Sigmoid colon (tissue), 4 donors: Measurements from ENCODE around the gene PXDN.

ENCODE experiments used
- EP300 ChIP-seq, 4 donors: sonication (generic); formaldehyde crosslinking; IDR thresholded peaks; one replicate each; pipeline ENCODE4 v1.6.1; 2017; ENCODE audit warnings: antibody characterized with exemption in 4 of 4
- POLR2A ChIP-seq, 2 donors: fragments of 450-650 bp; IDR thresholded peaks; one replicate each; pipeline ENCODE4 v1.6.1; 2016; ENCODE audit warnings: antibody characterized with exemption in 2 of 2, mild to moderate bottlenecking in 2 of 2, moderate library complexity in 2 of 2
- POLR2AphosphoS5 ChIP-seq, 4 donors: sonication (generic); formaldehyde crosslinking; IDR thresholded peaks; one replicate each; pipeline ENCODE4 v1.6.1; 2017; ENCODE audit warnings: antibody characterized with exemption in 4 of 4
- TF ChIP-seq, protein P1 (sequence below), 4 experiments: fragments of 450-650 bp in 3 of 4; fragments of 200-600 bp in 1 of 4; IDR thresholded peaks; one replicate each; pipeline ENCODE4 v1.5.1; 2016 to 2019; ENCODE audit warnings: antibody characterized with exemption in 4 of 4, mild to moderate bottlenecking in 3 of 4, moderate library complexity in 2 of 4

DNA sequence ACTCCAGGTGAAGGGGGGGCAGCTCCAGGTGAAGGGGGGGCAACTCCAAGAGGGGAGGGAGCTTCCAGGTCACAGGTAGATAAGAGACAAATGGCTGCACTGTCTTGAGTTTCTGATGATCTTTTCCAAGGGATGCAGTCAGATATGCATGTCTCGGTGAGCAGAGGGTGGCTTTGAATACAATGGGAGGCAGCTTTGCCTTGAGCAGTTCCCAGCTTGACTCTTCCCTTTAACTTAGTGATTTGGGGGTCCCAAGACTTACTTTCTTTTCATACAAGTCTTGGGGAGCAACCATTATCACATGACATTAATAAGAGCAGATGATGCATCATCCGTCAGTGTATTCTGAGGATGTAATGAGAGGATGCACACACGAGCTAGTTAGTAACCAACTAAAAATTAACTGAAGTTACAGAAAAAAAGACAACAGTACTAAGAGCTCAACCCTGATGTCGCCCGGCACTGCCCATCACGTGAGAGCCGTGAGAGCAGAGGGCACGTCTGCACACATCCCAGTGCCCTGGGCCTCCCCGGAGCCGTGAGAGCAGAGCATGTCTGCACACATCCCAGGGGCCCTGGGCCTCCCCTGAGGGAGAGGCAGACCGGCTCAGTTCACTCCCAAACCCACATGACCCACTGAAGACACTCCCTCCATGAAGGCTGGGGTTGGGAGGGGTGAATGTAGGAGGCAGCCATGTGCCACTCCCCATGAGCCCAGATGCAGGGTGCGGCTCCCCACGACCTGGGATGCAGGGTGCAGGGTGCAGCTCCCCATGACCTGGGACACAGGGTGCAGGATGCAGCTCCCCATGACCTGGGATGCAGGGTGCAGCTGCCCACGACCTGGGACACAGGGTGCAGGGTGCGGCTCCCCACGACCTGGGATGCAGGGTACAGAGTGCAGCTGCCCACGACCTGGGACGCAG lies 39.4 kb downstream of the PXDN start:
- TF ChIP-seq, protein P1, sequence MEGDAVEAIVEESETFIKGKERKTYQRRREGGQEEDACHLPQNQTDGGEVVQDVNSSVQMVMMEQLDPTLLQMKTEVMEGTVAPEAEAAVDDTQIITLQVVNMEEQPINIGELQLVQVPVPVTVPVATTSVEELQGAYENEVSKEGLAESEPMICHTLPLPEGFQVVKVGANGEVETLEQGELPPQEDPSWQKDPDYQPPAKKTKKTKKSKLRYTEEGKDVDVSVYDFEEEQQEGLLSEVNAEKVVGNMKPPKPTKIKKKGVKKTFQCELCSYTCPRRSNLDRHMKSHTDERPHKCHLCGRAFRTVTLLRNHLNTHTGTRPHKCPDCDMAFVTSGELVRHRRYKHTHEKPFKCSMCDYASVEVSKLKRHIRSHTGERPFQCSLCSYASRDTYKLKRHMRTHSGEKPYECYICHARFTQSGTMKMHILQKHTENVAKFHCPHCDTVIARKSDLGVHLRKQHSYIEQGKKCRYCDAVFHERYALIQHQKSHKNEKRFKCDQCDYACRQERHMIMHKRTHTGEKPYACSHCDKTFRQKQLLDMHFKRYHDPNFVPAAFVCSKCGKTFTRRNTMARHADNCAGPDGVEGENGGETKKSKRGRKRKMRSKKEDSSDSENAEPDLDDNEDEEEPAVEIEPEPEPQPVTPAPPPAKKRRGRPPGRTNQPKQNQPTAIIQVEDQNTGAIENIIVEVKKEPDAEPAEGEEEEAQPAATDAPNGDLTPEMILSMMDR (IDR thresholded peaks at IDR 0.05): no peak
- TF ChIP-seq POLR2A (IDR thresholded peaks at IDR 0.05) (no peak), EP300 (IDR thresholded peaks at IDR 0.05) (no peak), POLR2AphosphoS5 (IDR thresholded peaks at IDR 0.05) (no peak)
